Kidney capillary endothelial cell (primary cell): ENCODE results near the gene PRRT2.

ENCODE experiments used
- DNase-seq: peaks from one replicate; pipeline ENCODE4 v3.0.0-alpha.2; 2018; ENCODE audit warnings: low spot score

The PRRT2 gene

GRCh38 chr16:29811170-29811895 is 660 bp upstream of the PRRT2 start:
- peak; percentile 94 for DNase-seq

DNA sequence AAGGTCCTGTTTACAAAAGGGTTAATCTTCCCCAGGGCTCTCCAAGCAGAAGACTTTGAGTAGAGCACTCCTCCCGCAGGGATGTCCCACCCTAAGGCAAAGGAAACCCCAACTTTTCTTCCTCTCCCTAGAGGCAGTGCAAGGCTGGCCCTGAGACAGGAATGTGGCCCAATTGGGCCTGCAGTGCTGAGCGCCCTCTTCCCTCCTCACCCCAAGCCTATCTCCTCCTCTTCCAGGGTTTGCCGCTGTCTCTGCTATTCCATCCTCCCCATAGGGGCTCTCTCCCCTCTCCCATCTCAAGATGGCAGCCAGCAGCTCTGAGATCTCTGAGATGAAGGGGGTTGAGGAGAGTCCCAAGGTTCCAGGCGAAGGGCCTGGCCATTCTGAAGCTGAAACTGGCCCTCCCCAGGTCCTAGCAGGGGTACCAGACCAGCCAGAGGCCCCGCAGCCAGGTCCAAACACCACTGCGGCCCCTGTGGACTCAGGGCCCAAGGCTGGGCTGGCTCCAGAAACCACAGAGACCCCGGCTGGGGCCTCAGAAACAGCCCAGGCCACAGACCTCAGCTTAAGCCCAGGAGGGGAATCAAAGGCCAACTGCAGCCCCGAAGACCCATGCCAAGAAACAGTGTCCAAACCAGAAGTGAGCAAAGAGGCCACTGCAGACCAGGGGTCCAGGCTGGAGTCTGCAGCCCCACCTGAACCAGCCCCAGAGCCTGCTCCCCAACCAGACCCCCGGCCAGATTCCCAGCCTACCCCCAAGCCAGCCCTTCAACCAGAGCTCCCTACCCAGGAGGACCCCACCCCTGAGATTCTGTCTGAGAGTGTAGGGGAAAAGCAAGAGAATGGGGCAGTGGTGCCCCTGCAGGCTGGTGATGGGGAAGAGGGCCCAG is 1.0 kb downstream of the PRRT2 start:
- no peak for DNase-seq

- DNase-seq: no peak
Measured at GRCh38 chr16:29813644-29814562, 1.9 kb downstream of the PRRT2 start.

DNA sequence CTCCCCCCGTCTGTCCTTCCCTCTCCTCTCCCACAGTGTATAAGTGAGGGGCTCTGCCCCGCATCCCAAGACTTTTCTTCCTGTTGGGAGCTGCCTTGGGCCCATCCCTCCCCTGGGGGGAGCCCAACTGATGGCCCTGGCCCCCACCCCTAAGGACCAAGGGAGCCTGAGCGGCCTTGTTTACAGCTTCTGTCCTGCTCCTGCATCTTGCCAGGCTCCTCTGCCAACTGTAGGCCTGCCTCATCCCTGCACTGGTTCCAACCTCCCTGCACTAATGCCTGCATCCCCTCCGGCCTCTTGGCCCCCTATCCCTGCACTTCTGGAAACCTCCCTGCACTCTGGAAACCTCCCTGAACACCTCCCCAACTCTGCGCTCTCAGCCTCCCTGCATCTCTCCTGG is 2.6 kb downstream of the PRRT2 start:
- no peak for DNase-seq

DNA sequence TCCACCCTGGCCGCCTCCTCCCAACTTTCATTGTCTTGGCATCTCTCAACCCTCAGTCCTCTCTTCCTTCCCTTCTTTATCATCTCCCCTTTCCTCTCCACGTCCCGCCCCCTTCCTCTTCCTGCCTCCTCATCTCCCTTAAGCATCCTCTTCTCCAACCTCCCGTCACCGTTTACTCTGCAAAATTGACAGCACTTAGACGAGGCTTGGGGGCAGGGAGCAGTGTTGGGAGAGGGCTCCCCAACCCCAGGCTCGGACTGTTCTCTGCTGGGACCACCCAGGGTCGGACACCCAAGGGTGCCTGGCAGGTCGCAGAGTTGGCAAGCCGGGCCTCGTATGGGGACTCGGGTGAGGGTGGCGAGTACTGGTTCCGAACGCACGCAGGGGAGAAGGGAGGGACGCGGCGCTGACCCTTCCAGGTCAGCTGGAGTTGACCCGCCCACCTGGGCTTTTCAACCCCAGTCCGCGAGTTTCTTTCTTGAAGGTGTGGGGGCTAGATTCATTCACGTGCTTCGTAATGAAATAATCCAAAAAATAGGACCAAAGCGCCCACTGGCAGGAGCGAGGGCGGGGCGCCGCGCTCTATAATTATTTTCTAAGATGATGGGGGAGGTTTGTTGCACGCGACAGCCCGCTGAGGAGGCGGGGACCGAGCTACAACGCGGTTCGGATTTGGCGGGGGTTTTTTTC is 3.2 kb downstream of the PRRT2 start:
- DNase-seq: no peak

- DNase-seq: peak; percentile 99
Measured at GRCh38 chr16:29815793-29816693, 4.0 kb downstream of the PRRT2 start, which contains the start of gene PAGR1. TSS of gene PAGR1 (plus strand) at chr16:29816152. CDS start at chr16:29816526, 374 bp downstream.

DNA sequence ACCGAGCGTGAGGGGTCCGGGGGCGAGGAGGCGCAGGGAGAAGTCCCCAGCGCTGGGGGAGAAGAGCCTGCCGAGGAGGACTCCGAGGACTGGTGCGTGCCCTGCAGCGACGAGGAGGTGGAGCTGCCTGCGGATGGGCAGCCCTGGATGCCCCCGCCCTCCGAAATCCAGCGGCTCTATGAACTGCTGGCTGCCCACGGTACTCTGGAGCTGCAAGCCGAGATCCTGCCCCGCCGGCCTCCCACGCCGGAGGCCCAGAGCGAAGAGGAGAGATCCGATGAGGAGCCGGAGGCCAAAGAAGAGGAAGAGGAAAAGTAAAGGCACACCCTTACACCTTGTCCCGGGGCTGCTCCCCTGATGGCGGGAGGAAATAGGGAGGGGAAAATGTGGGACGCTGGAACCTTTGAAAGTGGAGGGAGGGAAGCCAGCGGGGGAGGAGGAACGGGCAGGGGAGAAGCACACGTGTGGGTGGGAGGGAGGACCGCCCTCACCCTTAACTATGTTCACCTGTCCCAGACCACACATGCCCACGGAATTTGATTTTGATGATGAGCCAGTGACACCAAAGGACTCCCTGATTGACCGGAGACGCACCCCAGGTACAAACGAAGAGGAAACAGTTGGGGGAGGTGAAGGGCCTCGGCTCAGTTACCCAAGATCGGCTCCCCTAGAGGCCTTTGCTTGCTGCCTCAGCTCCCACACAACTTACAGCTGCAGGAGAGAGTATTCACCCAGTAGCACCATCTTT is 4.9 kb downstream of the PRRT2 start:
- no peak for DNase-seq

DNA sequence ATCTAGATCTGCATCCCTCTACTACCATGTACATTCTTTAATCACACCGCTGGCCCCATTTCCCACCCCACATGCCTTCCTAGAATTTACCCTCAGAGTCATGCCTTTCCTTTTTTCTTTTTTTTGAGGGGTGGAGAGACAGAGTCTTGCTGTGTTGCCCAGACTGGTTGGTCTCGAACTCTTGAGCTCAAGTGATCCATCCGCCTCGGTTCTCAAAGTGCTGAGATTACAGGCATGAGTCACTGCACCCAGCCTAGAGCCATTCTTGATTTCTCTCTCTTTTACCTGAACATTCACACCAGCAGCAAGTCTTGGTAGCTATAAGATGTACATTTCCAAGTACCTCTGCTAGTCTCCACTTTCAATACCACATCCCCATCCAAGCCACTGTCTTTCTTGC is 6.1 kb downstream of the PRRT2 start:
- DNase-seq: no peak

DNA sequence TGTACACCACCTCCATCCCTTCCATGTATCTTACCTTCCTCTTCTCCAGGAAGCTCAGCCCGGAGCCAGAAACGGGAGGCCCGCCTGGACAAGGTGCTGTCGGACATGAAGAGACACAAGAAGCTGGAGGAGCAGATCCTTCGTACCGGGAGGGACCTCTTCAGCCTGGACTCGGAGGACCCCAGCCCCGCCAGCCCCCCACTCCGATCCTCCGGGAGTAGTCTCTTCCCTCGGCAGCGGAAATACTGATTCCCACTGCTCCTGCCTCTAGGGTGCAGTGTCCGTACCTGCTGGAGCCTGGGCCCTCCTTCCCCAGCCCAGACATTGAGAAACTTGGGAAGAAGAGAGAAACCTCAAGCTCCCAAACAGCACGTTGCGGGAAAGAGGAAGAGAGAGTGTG is 7.5 kb downstream of the PRRT2 start:
- no peak for DNase-seq

- no peak for DNase-seq
Measured at GRCh38 chr16:29820271-29820701, 8.3 kb downstream of the PRRT2 start, which contains the start of gene MVP. TSS of gene MVP (plus strand) at chr16:29820462. CDS start at chr16:29830550, 10,088 bp downstream.

GRCh38 chr16:29820730-29821642 is 9.0 kb downstream of the PRRT2 start:
- DNase-seq: no peak

DNA sequence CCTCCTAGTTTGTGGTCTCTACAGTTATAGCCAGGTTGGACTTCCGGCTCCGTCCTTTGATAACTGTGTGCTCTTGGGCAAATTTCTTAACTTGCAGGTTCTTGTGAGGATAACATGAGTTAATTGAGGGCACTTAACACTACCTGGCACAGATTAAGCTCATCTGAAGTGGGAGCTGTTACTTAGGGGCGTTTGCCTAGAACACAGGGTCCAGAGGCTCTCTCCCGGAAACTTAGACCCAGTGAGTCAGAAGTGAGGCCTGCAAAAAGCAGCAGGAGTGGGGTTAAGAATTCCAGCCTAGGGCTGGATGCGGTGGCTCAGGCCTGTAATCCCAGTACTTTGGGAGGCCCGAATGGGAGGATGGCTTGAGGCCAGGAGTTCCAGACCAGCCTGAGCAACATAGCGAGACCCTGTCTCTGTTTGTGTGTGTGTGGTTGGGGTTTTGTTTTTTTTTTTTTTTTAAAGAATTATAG is 9.7 kb downstream of the PRRT2 start:
- DNase-seq: no peak

DNA sequence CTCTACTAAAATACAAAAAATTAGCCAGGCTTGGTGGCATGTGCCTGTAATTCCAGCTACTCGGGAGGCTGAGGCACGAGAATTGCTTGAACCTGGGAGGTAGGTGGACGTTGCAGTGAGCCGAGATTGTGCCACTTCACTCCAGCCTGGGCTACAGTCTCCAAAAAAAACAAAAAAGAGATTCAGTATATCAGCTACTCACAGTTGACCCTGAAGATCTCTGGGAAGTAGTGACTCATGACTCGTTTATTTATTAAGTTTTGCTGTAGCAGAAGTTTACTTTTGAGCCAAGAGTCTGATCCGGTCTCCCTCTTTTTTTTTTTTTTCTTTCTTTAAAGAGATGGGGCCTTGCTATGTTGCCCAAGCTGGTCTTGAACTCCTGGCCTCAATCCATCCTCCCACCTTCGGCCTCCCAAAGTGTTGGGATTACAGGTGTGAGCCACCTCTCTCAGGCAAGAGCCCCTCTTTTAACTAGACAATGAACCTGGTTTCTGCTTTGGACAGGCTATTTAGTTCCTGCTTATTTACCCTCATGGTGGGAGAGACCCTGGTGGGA is 12.7 kb downstream of the PRRT2 start:
- DNase-seq: peak; percentile 60

GRCh38 chr16:29825145-29826044 is 13.4 kb downstream of the PRRT2 start:
- DNase-seq: peak; percentile 59

DNA sequence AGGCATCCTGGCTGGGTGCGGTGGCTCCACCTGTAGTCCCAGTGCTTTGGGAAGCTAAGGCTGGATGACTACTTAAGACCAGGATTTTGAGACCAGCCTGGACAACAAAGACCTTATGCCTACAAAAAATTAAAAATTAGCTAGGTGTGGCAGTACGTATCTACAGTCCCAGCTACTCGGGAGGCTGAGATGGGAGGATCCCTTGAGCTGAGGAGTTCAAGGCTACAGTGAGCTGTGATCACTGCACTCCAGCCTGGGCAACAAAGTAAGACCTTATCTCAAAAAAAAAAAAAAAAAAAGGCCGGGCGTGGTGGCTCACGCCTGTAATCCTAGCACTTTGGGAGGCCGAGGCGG is 14.3 kb downstream of the PRRT2 start:
- DNase-seq: no peak

DNA sequence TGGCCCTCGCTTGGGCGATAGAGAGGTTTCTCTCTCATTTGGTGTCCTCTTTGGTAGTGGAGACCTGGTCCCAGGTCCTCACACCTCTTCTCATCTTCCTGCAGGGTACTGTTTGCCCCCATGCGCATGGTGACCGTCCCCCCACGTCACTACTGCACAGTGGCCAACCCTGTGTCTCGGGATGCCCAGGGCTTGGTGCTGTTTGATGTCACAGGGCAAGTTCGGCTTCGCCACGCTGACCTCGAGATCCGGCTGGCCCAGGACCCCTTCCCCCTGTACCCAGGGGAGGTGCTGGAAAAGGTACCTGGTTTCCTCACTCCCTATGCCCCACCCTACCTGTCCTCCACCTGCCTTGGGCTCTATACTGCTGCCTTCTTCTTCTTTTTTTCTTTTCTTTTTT is 18.8 kb downstream of the PRRT2 start:
- no peak for DNase-seq

DNA sequence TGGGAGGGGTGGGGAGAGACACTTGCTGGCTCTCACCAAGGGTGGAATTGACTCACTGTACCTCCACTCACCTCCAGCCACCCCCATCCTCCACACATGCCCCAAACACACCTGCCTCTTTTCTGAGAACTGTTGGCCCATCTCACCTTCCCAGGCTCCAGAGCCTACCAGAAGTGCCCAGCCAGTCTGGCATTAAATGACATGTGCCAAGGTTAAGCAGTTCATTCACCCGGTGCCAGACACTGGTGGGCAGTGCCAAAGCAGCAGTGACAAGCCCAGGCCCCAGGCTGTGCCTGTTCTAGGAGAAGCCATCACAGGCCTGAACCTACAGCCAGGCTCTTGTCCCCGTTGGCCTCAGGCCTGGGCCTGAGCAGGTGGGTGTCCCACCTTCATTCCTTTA is 19.5 kb downstream of the PRRT2 start:
- no peak for DNase-seq
